ENCODE results near the gene WIZ.

DNA sequence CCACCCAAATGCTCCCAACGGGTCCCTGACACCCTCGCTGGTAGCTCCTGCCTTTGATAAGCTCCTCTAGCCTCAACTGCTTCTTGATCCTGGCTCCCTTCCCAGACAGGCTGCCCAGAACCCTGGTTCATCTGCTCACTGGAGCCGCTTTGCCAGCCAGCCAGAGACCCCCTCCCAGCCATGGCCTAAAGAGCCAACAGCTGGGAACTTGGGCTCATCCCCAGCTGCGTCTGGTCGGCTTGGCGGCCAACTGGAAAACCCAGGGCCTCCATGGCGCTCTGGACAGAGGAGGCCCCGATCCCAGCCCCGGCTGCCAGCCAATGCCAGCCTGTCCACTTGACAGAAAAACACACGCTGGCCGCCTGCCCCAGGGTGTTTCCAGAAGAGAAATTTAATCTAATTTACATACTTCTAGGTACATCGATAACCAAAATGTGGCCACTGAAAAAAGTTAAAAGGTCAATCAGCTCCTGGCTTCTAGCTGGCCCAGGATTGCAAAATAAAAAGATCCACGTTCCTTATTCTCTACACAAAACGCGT, 28.0 kb downstream of the WIZ start:
- TF ChIP-seq POLR2A (IDR thresholded peaks at IDR 0.05): no peak
- TF ChIP-seq, protein P1, sequence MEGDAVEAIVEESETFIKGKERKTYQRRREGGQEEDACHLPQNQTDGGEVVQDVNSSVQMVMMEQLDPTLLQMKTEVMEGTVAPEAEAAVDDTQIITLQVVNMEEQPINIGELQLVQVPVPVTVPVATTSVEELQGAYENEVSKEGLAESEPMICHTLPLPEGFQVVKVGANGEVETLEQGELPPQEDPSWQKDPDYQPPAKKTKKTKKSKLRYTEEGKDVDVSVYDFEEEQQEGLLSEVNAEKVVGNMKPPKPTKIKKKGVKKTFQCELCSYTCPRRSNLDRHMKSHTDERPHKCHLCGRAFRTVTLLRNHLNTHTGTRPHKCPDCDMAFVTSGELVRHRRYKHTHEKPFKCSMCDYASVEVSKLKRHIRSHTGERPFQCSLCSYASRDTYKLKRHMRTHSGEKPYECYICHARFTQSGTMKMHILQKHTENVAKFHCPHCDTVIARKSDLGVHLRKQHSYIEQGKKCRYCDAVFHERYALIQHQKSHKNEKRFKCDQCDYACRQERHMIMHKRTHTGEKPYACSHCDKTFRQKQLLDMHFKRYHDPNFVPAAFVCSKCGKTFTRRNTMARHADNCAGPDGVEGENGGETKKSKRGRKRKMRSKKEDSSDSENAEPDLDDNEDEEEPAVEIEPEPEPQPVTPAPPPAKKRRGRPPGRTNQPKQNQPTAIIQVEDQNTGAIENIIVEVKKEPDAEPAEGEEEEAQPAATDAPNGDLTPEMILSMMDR (IDR thresholded peaks at IDR 0.05): no peak
